ENCODE results near the gene MAP3K7CL. TPM values are rescaled to one million over a fixed set of nuclear protein-coding genes. Genes with fewer than 3 reads are reported as not detected.

The MAP3K7CL gene
- total RNA-seq, 1 donor from 2014 or later: 67.3 TPM

GRCh38 chr21:29091033-29091432, 39.4 kb upstream of the MAP3K7CL start:
- FAIRE-seq (peak; percentile 9), DNase-seq (ENCODE audit: low read depth) (peak; percentile 76)
- H2AFZ ChIP-seq (ENCODE audit: low read depth, low read length): no peak overlapping the region
- TF ChIP-seq CTCF (IDR thresholded peaks at IDR 0.05; ENCODE audit: insufficient read depth, low read depth, low read length): no peak
- TF ChIP-seq EZH2 (IDR thresholded peaks at IDR 0.05; ENCODE audit: insufficient read depth, low read length): no peak
- H3K9me3 Mint-ChIP-seq (ENCODE audit: unreplicated experiment): no peaks in the 10 kb centered on the region
- H3K4me1 ChIP-seq (ENCODE audit: insufficient read depth, low read length): peaks cover 20% of the 10 kb centered on the region
- H3K4me3 Mint-ChIP-seq (ENCODE audit: unreplicated experiment): no peak overlapping the region
- peaks cover 27% of the 10 kb centered on the region for H3K4me1 Mint-ChIP-seq (ENCODE audit: low read depth, unreplicated experiment)
- peak overlapping the region; percentile 77 for H3K27ac Mint-ChIP-seq (ENCODE audit: unreplicated experiment)
- no peaks in the 10 kb centered on the region for H3K79me2 ChIP-seq (ENCODE audit: insufficient read depth, low read length)
- H3K4me2 ChIP-seq (ENCODE audit: low read length): peak overlapping the region; percentile 27
- no peaks in the 10 kb centered on the region for H3K27me3 ChIP-seq (ENCODE audit: insufficient read depth, low read length)
- H3K4me3 ChIP-seq (ENCODE audit: insufficient read depth, low read depth, low read length): no peak overlapping the region
- H3K9ac ChIP-seq (ENCODE audit: low read length): peak overlapping the region; percentile 37
- H4K20me1 ChIP-seq (ENCODE audit: insufficient read depth, low read length): no peaks in the 10 kb centered on the region
- H3K36me3 ChIP-seq (ENCODE audit: insufficient read depth, low read length): no peaks in the 10 kb centered on the region
- no peaks in the 10 kb centered on the region for H3K36me3 Mint-ChIP-seq (ENCODE audit: low read depth, unreplicated experiment)
- no peaks in the 10 kb centered on the region for H3K9me3 ChIP-seq (ENCODE audit: insufficient read depth, low read depth, low read length)
- H3K27ac ChIP-seq (ENCODE audit: low read depth, low read length): peak overlapping the region; percentile 74
- H3K27me3 Mint-ChIP-seq (ENCODE audit: low read depth, unreplicated experiment): no peaks in the 10 kb centered on the region

- Mint-ChIP-seq H3K36me3 (ENCODE audit: low read depth, unreplicated experiment) (no peaks in the 10 kb centered on the region), H3K27me3 (ENCODE audit: low read depth, unreplicated experiment) (no peaks in the 10 kb centered on the region), H3K4me3 (ENCODE audit: unreplicated experiment) (no peak overlapping the region), H3K9me3 (ENCODE audit: unreplicated experiment) (no peaks in the 10 kb centered on the region), H3K4me1 (ENCODE audit: low read depth, unreplicated experiment) (peaks cover 27% of the 10 kb centered on the region), H3K27ac (ENCODE audit: unreplicated experiment) (peak overlapping the region; percentile 53)
- peak; percentile 61 for DNase-seq (ENCODE audit: low read depth)
- FAIRE-seq: no peak
- Histone ChIP-seq H2AFZ (ENCODE audit: low read depth, low read length) (peak overlapping the region; percentile 26), H3K27me3 (ENCODE audit: insufficient read depth, low read length) (no peaks in the 10 kb centered on the region), H3K4me3 (ENCODE audit: insufficient read depth, low read depth, low read length) (no peak overlapping the region), H3K4me1 (ENCODE audit: insufficient read depth, low read length) (peaks cover 20% of the 10 kb centered on the region), H3K79me2 (ENCODE audit: insufficient read depth, low read length) (no peaks in the 10 kb centered on the region), H3K9me3 (ENCODE audit: insufficient read depth, low read depth, low read length) (no peaks in the 10 kb centered on the region), H3K27ac (ENCODE audit: low read depth, low read length) (peak overlapping the region; percentile 74), H3K36me3 (ENCODE audit: insufficient read depth, low read length) (no peaks in the 10 kb centered on the region), H3K4me2 (ENCODE audit: low read length) (peak overlapping the region; percentile 43), H4K20me1 (ENCODE audit: insufficient read depth, low read length) (no peaks in the 10 kb centered on the region), H3K9ac (ENCODE audit: low read length) (peak overlapping the region; percentile 47)
- TF ChIP-seq CTCF (IDR thresholded peaks at IDR 0.05; ENCODE audit: insufficient read depth, low read depth, low read length) (peak; percentile 26), EZH2 (IDR thresholded peaks at IDR 0.05; ENCODE audit: insufficient read depth, low read length) (no peak)
Measured at GRCh38 chr21:29092102-29092959, 38.1 kb upstream of the MAP3K7CL start.
